ENCODE data around the gene SPTBN1. TPM values are rescaled to one million over a fixed set of nuclear protein-coding genes. Genes with fewer than 3 reads are reported as not detected.

The SPTBN1 gene
- total and polyA plus RNA-seq, 2 of the 4 experiments (the other 2 are of a cell fraction): 49.1 to 241 TPM

GRCh38 chr2:54602736-54603322 lies 146.7 kb downstream of the SPTBN1 start:
- CTCF ChIA-PET: no interaction called here
- BruUV-seq (replicated peaks): no TSS peak
- Histone ChIP-seq H3K4ac (ENCODE audit: low read depth, low read length) (0 out of 2 replicates have a peak overlapping the region, but pooled peaks have one; percentile 62), H2BK120ac (ENCODE audit: low read depth, low read length) (peak overlapping the region; percentile 59; the same call in 1 of the 2 replicates), H2AFZ (replicated peaks; ENCODE audit: low read length, poor library complexity) (no peak overlapping the region), H2AK5ac (ENCODE audit: low read depth, low read length) (peak overlapping the region; percentile 41), H3K56ac (ENCODE audit: extremely low read depth, insufficient read depth, low read length) (no peak overlapping the region), H3K79me1 (ENCODE audit: low read depth in 1 of 2, low read length in 2 of 2) (peaks cover 69 to 94% of the 10 kb centered on the region in 2 experiments), H3K4me2 (ENCODE audit: low read depth, low read length) (peak overlapping the region; percentile 43), H3K4me3 (ENCODE audit: insufficient read depth, low read depth, low read length) (no peak overlapping the region), H3K14ac (replicated peaks; ENCODE audit: low read depth, low read length) (peak overlapping the region; percentile 70; the same call in 1 of the 2 replicates), H2BK5ac (ENCODE audit: low read depth, low read length, poor library complexity, severe bottlenecking) (peak overlapping the region; percentile 57), H2BK20ac (ENCODE audit: low read depth, low read length) (0 out of 2 replicates have a peak overlapping the region, but pooled peaks have one; percentile 8), H4K8ac (ENCODE audit: low read depth in 2 of 2, low read length in 2 of 2) (peak overlapping the region; percentile 20 to 48; a peak in 2 of 4 replicates), H2BK15ac (ENCODE audit: low read depth, low read length) (peak overlapping the region; percentile 11; the same call in 1 of the 3 replicates), H4K20me1 (ENCODE audit: insufficient read depth, low read length) (peaks cover 83% of the 10 kb centered on the region; the same call in 1 of the 2 replicates), H4K91ac (ENCODE audit: insufficient read depth, low read depth, low read length) (0 out of 2 replicates have a peak overlapping the region, but pooled peaks have one; percentile 33), H3K27ac (ENCODE audit: insufficient read depth, low read length) (peak overlapping the region; percentile 39; the same call in 1 of the 2 replicates), H2AK9ac (replicated peaks; ENCODE audit: low read depth, low read length, poor library complexity) (no peak overlapping the region), H3K27me3 (ENCODE audit: control insufficient read depth, insufficient read depth, low read length) (no peaks in the 10 kb centered on the region), H4K5ac (ENCODE audit: low read depth, low read length) (no peak overlapping the region), H3K9me1 (ENCODE audit: insufficient read depth, low read length) (peaks cover 55% of the 10 kb centered on the region), H3K18ac (ENCODE audit: low read depth, low read length) (peak overlapping the region; percentile 32), H3K9ac (ENCODE audit: low read depth, low read length) (no peak overlapping the region), H3K4me1 (ENCODE audit: control insufficient read depth, insufficient read depth, low read length) (peaks cover 27% of the 10 kb centered on the region), H3K9me3 (ENCODE audit: control insufficient read depth, insufficient read depth, low read length) (no peaks in the 10 kb centered on the region), H3K36me3 (ENCODE audit: control insufficient read depth, insufficient read depth, low read length) (peaks cover 15% of the 10 kb centered on the region), H3K23ac (ENCODE audit: low read depth, low read length) (peak overlapping the region; percentile 51)
- 20% methylated on average over 2 of the region's 5 CpGs; no CpG with 5 or more reads in 1 of the 2 experiments for WGBS, 2 experiments (ENCODE audit: extremely low coverage in 2 of 2, insufficient read length in 1 of 2)
- TF ChIP-seq FOS (IDR thresholded peaks at IDR 0.05; ENCODE audit: low read depth, low read length) (no peak), RCOR1 (IDR thresholded peaks at IDR 0.05; ENCODE audit: insufficient replicate concordance, low read length) (no peak), CEBPB (IDR thresholded peaks at IDR 0.05; ENCODE audit: low read depth, low read length) (no peak), RFX5 (IDR thresholded peaks at IDR 0.05; ENCODE audit: low read depth, low read length) (no peak), CHD1 (IDR thresholded peaks at IDR 0.05; ENCODE audit: low read depth, low read length) (no peak), ELK1 (IDR thresholded peaks at IDR 0.05; ENCODE audit: borderline replicate concordance, low read depth, low read length) (no peak), MAZ (IDR thresholded peaks at IDR 0.05; ENCODE audit: borderline replicate concordance, low read depth, low read length) (no peak), MAFK (IDR thresholded peaks at IDR 0.05; ENCODE audit: low read depth, low read length) (no peak), SMC3 (IDR thresholded peaks at IDR 0.05; ENCODE audit: low read depth, low read length) (no peak), NFE2L2 (IDR thresholded peaks at IDR 0.05; ENCODE audit: low read depth, low read length) (no peak), POLR2A (IDR thresholded peaks at IDR 0.05; ENCODE audit: low read depth, low read length) (no peak)
- TF ChIP-seq, protein P1, sequence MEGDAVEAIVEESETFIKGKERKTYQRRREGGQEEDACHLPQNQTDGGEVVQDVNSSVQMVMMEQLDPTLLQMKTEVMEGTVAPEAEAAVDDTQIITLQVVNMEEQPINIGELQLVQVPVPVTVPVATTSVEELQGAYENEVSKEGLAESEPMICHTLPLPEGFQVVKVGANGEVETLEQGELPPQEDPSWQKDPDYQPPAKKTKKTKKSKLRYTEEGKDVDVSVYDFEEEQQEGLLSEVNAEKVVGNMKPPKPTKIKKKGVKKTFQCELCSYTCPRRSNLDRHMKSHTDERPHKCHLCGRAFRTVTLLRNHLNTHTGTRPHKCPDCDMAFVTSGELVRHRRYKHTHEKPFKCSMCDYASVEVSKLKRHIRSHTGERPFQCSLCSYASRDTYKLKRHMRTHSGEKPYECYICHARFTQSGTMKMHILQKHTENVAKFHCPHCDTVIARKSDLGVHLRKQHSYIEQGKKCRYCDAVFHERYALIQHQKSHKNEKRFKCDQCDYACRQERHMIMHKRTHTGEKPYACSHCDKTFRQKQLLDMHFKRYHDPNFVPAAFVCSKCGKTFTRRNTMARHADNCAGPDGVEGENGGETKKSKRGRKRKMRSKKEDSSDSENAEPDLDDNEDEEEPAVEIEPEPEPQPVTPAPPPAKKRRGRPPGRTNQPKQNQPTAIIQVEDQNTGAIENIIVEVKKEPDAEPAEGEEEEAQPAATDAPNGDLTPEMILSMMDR (conservative IDR thresholded peaks at IDR 0.05; ENCODE audit: low read depth, low read length): no peak
- intact Hi-C loops (cut with micrococcal nuclease): loop anchor here (2.0 kb wide), 1 partner anchor 14 kb away; no protein-coding TSS in a partner anchor
- in situ Hi-C loops (cut with MboI; ENCODE audit: low sequenced_read_pairs): no loop called here
- POLR2A ChIA-PET (ENCODE audit: unreplicated experiment): no interaction called here
- DNase-seq: peak; percentile 77
- dilution Hi-C loops (cut with HindIII; ENCODE audit: low sequenced_read_pairs, unreplicated experiment): no loop called here
- peak; percentile 54 for ATAC-seq (ENCODE audit: low read depth)

All from IMR-90 (cell line).